Heart left ventricle (tissue), 13 donors: ENCODE measurements around the gene CPNE8.

ENCODE experiments used
- CTCF ChIP-seq, 12 donors: fragments of 200-600 bp; sonication (generic) in 4 of 12; IDR thresholded peaks; one replicate each; pipeline versions ENCODE4 v1.5.0 to v1.8.0; 2018 to 2022; ENCODE audit warnings: antibody characterized with exemption in 12 of 12, mild to moderate bottlenecking in 5 of 12
- POLR2A ChIP-seq, 2 donors: fragments of 450-650 bp; IDR thresholded peaks; one replicate each; pipeline ENCODE4 v1.6.1; 2017; ENCODE audit warnings: antibody characterized with exemption in 2 of 2, mild to moderate bottlenecking in 2 of 2, moderate library complexity in 2 of 2
- donor health status: ischemic (EF 13 %, LVEDD 7.1; RV severe dilation, severe dysfunction).
- donor health status: DM: no; HTN: yes; CAD: no.
- donor health status: DM: no; HTN: no; CAD: no.
- donor health status: ischemic (EF 25% LVEDD 6.9; RV normal size, moderate dysfunction).
- donor health status: ischemic (EF 25% LVEDD 5.7; RV mildly dilated, moderate dysfunction).
- donor health status: ischemic (EF 35%, LVEDD 5.7; RV mildly dilated, moderate dysfunction).
- donor health status: nonischemic (EF 11% LVEDD 7.7; RV severe dilation, severe dysfunction).
- donor health status: DM: yes; HTN: yes; CAD: no.
- donor health status: PGD.
- donor health status: ischemic (EF 29% LVEDD 5.4; RV normal size, mild dysfunction).
- donor health status: nonischemic (EF 23%, LVEDD 6.1; RV moderate dilation, normal function).

- TF ChIP-seq CTCF (IDR thresholded peaks at IDR 0.05) (no peak), POLR2A (IDR thresholded peaks at IDR 0.05) (no peak)
Observed at GRCh38 chr12:38745601-38746000, 159.8 kb downstream of the CPNE8 start.
